H7 (cell line): Measurements from ENCODE around the gene SUN5. TPM values are rescaled to one million over a fixed set of nuclear protein-coding genes. Genes with fewer than 3 reads are reported as not detected.

ENCODE experiments used
- DNase-seq: peaks from one replicate; pipeline ENCODE4 v3.0.0; 2012
- H3K27me3 ChIP-seq: 2 replicates; pipeline ENCODE4 v1.6.0; 2011; ENCODE audit warnings: mild to moderate bottlenecking, low read length; ENCODE audit not compliant: control insufficient read depth, insufficient read depth
- H3K36me3 ChIP-seq: replicated peaks from 2 replicates; pipeline ENCODE4 v1.5.1; 2011; ENCODE audit warnings: low read length; ENCODE audit not compliant: control insufficient read depth, insufficient read depth
- H3K4me3 ChIP-seq: 2 replicates; pipeline ENCODE4 v1.5.1; 2011; ENCODE audit warnings: low read depth, mild to moderate bottlenecking, control low read depth, low read length, moderate library complexity; ENCODE audit not compliant: insufficient read depth
- total RNA-seq: library from RNA; depleted of rRNA; stranded (reverse); fragments of >200 nt; shearing (Covaris generic); gene quantifications from 2 replicates; pipeline ENCODE4 v1.2.3, GENCODE V29; 2014; rRNA removed

SUN5 gene
- total RNA-seq, 1 experiment from 2014 or later: not detected

GRCh38 chr20:32934580-32934979, 69.7 kb downstream of the SUN5 start:
- Histone ChIP-seq H3K4me3 (no peak overlapping the region), H3K36me3 (no peaks in the 10 kb centered on the region), H3K27me3 (no peaks in the 10 kb centered on the region)
- no peak for DNase-seq

Other genes with a start within 250 kb of the SUN5 start
- gene DNMT3B, start 242.0 kb downstream of the SUN5 start, total RNA-seq: 496 and 585 TPM in 2 replicates
- 106 and 108 TPM in 2 replicates for gene MAPRE1, start 184.5 kb downstream of the SUN5 start, total RNA-seq
- 0.17 and 0.44 TPM in 2 replicates for gene EFCAB8, start 145.5 kb downstream of the SUN5 start, total RNA-seq
- gene BPIFB2, start 3.3 kb upstream of the SUN5 start, total RNA-seq: not detected in 2 replicates
- not detected in 2 replicates for gene BPIFB6, start 27.2 kb upstream of the SUN5 start, total RNA-seq
- not detected in 2 replicates for gene BPIFB3, start 49.5 kb upstream of the SUN5 start, total RNA-seq
- gene BPIFB4, start 75.2 kb upstream of the SUN5 start, total RNA-seq: not detected in 2 replicates
- not detected in 2 replicates for gene BPIFA2, start 163.7 kb upstream of the SUN5 start, total RNA-seq
- gene BPIFA3, start 212.9 kb upstream of the SUN5 start, total RNA-seq: not detected in 2 replicates
- not detected in 2 replicates for gene BPIFA1, start 231.6 kb upstream of the SUN5 start, total RNA-seq